ENCODE measurements around the gene UQCRHL. TPM values are rescaled to one million over a fixed set of nuclear protein-coding genes. Genes with fewer than 3 reads are reported as not detected.

UQCRHL gene
- total and polyA plus RNA-seq, 2 of the 8 experiments (the other 6 are each of a cell fraction or from before 2014, with no cell fraction given) = 3.7 to 3.9 TPM

GRCh38 chr1:15834406-15835204, 27.2 kb upstream of the UQCRHL start:
- Histone ChIP-seq H4K20me1 (replicated peaks in 1 of 2; ENCODE audit: control insufficient read depth in 1 of 2, insufficient read depth in 2 of 2, low read length in 2 of 2) (no peaks in the 10 kb centered on the region), H2BK5ac (ENCODE audit: low read depth, low read length) (peak overlapping the region; percentile 98), H3K36me3 (ENCODE audit: control insufficient read depth in 2 of 4, insufficient read depth in 4 of 4, low read length in 3 of 4) (no peaks in the 10 kb centered on the region), H3K9ac (replicated peaks in 1 of 4; ENCODE audit: extremely low read depth in 1 of 4, low read depth in 3 of 4, low read length in 3 of 4) (peak overlapping the region; percentile 92 to 96 (median 94)), H2BK120ac (replicated peaks; ENCODE audit: low read depth, low read length) (peak overlapping the region; percentile 6), H4K91ac (replicated peaks; ENCODE audit: insufficient read length, low read length) (peak overlapping the region; percentile 100), H2AFZ (ENCODE audit: low read length) (no peak overlapping the region), H3K18ac (ENCODE audit: extremely low read depth, low read length) (peak overlapping the region; percentile 99), H3K4ac (replicated peaks; ENCODE audit: insufficient read length, low read depth, low read length) (peak overlapping the region; percentile 88), H3K14ac (ENCODE audit: insufficient read length) (peak overlapping the region; percentile 2), H3K9me3 (ENCODE audit: insufficient read depth in 2 of 2, low read depth in 1 of 2, low read length in 1 of 2) (no peaks in the 10 kb centered on the region), H2AK5ac (ENCODE audit: low read depth, low read length) (peak overlapping the region; percentile 24; the same call in 1 of the 2 replicates), H3K4me3 (ENCODE audit: extremely low read depth in 1 of 4, insufficient read depth in 2 of 4, low read depth in 3 of 4, low read length in 4 of 4) (peak overlapping the region; percentile 68 to 80 (median 71)), H4K5ac (ENCODE audit: insufficient read length, low read depth, low read length) (peak overlapping the region; percentile 99), H3K23ac (ENCODE audit: insufficient read length) (no peak overlapping the region), H2BK15ac (ENCODE audit: low read length) (0 out of 2 replicates have a peak overlapping the region, but pooled peaks have one; percentile 25), H3K79me2 (ENCODE audit: control insufficient read depth in 1 of 2, insufficient read depth in 2 of 2, low read length in 2 of 2) (no peaks in the 10 kb centered on the region), H3K4me2 (ENCODE audit: insufficient read depth in 1 of 2, low read depth in 2 of 2, low read length in 2 of 2) (peak overlapping the region; percentile 79 to 94), H3K23me2 (ENCODE audit: low read depth, low read length) (peaks cover 10% of the 10 kb centered on the region), H3K4me1 (replicated peaks in 1 of 4; ENCODE audit: control insufficient read depth in 3 of 4, insufficient read depth in 4 of 4, low read length in 3 of 4) (peaks cover 0 to 19% (median 4%) of the 10 kb centered on the region in 4 experiments; a peak in 5 of 7 replicates), H4K8ac (ENCODE audit: extremely low read depth, insufficient read depth, low read length) (peak overlapping the region; percentile 100; the same call in 1 of the 2 replicates), H3K56ac (replicated peaks; ENCODE audit: insufficient read length, low read depth, low read length) (peak overlapping the region; percentile 97), H3K27me3 (replicated peaks in 1 of 4; ENCODE audit: control insufficient read depth in 3 of 4, extremely low read depth in 1 of 4, insufficient read depth in 3 of 4, low read length in 3 of 4) (no peaks in the 10 kb centered on the region), H3K79me1 (ENCODE audit: low read depth, low read length) (0 out of 2 replicates have a peak, but pooled peaks cover 3% of the 10 kb centered on the region), H3K27ac (ENCODE audit: low read depth, low read length) (peak overlapping the region; percentile 98), H2BK12ac (ENCODE audit: low read depth, low read length) (peak overlapping the region; percentile 98; the same call in 1 of the 2 replicates), H2BK20ac (ENCODE audit: low read length) (peak overlapping the region; percentile 86; the same call in 1 of the 2 replicates)
- WGBS, 2 experiments (ENCODE audit: extremely low coverage in 1 of 2, insufficient coverage in 1 of 2, insufficient read length in 1 of 2, insufficient replicate concordance in 2 of 2, low coverage in 1 of 2, low lambda C conversion rate in 2 of 2, missing lambda C conversion rate in 1 of 2) = 1% methylated on average over 66 of the region's 77 CpGs; no CpG with 5 or more reads in 1 of the 2 experiments
- FAIRE-seq (no peak), DNase-seq (ENCODE audit: low read depth in 1 of 2, low spot score in 2 of 2) (peak; percentile 79 to 90)
- CTCF ChIA-PET (ENCODE audit: partially characterized antibody) = interaction anchor here (0.6 to 3.6 kb wide), 11 partner anchors 10 to 648 kb away, joined by 3 to 28 read pairs (median 4); partner anchors contain the start of gene SPEN
- POLR2A ChIA-PET (ENCODE audit: partially characterized antibody) = interaction anchor here (0.7 to 4.3 kb wide), 22 partner anchors 11 to 141 kb away, joined by 3 to 87 read pairs (median 5); partner anchors contain the start of genes FBLIM1, SPEN and ZBTB17
- no peak; the same call in none of the 2 replicates for TF ChIP-seq E2F6 (IDR thresholded peaks at IDR 0.05)
- TF ChIP-seq CTBP2 (IDR thresholded peaks at IDR 0.05; ENCODE audit: borderline replicate concordance, insufficient read depth, insufficient read length, low read length) = no peak
- TF ChIP-seq JUND (IDR thresholded peaks at IDR 0.05; ENCODE audit: low read length) = no peak; the same call in 1 of the 2 replicates
- 0 out of 2 replicates have a peak, but pooled peaks have one; percentile 15 for TF ChIP-seq CHD2 (IDR thresholded peaks at IDR 0.05; ENCODE audit: low read length)
- no peak for TF ChIP-seq SIX5 (IDR thresholded peaks at IDR 0.05; ENCODE audit: low read depth, low read length)
- no peak for TF ChIP-seq CTCF (IDR thresholded peaks at IDR 0.05; ENCODE audit: control extremely low read depth in 1 of 3, insufficient read depth in 1 of 3, low read depth in 1 of 3, low read length in 3 of 3)
- TF ChIP-seq CREB1 (IDR thresholded peaks at IDR 0.05) = no peak
- TF ChIP-seq ASH2L (IDR thresholded peaks at IDR 0.05; ENCODE audit: low read length) = peak; percentile 67

Measured in H1 (cell line).